Upper lobe of left lung (tissue), 6 donors: ENCODE measurements around the gene SLC26A2. TPM values are rescaled to one million over a fixed set of nuclear protein-coding genes. Genes with fewer than 3 reads are reported as not detected.

Source experiments
- ATAC-seq, 2 donors: fragments of 200-7000 bp; cut with Tn5 transposase; one replicate each; pipeline ENCODE4 v1.9.1; 2022; ENCODE audit warnings: mild to moderate bottlenecking in 2 of 2, moderate library complexity in 2 of 2; ENCODE audit not compliant: low FRiP score in 2 of 2
- DNase-seq, 2 donors: peaks; one replicate each; pipeline ENCODE4 v3.0.0-alpha.2; 2019 to 2020
- H3K27ac ChIP-seq, 4 donors: fragments of 200-600 bp; sonication (generic); one replicate each; pipeline ENCODE4 v1.5.1; 2016 to 2019
- H3K27me3 ChIP-seq, 4 donors: fragments of 200-600 bp; sonication (generic); one replicate each; pipeline ENCODE4 v1.5.1; 2017 to 2019
- H3K36me3 ChIP-seq, 4 donors: fragments of 200-600 bp; sonication (generic); one replicate each; pipeline ENCODE4 v1.5.1; 2016 to 2019
- H3K4me1 ChIP-seq, 4 donors: fragments of 200-600 bp; sonication (generic); one replicate each; pipeline ENCODE4 v1.5.1; 2018 to 2019
- H3K4me3 ChIP-seq, 4 donors: fragments of 200-600 bp; sonication (generic); one replicate each; pipeline ENCODE4 v1.5.1; 2017 to 2019; ENCODE audit warnings: mild to moderate bottlenecking in 2 of 4, moderate library complexity in 1 of 4
- H3K9me3 ChIP-seq, 4 donors: fragments of 200-600 bp; sonication (generic); one replicate each; pipeline ENCODE4 v1.5.1; 2018 to 2019
- CTCF ChIP-seq, 6 experiments: fragments of 450-650 bp in 4 of 6; fragments of 200-600 bp in 2 of 6; sonication (generic) in 2 of 6; IDR thresholded peaks; one replicate each; pipeline ENCODE4 v1.5.1; 2016 to 2019; ENCODE audit warnings: antibody characterized with exemption in 6 of 6
- EP300 ChIP-seq, 4 donors: sonication (generic); formaldehyde crosslinking; IDR thresholded peaks; one replicate each; pipeline ENCODE4 v1.5.1; 2017; ENCODE audit warnings: antibody characterized with exemption in 4 of 4, control low read depth in 2 of 4
- POLR2A ChIP-seq, 4 donors: fragments of 450-650 bp; IDR thresholded peaks; one replicate each; pipeline ENCODE4 v1.5.1; 2016 to 2017; ENCODE audit warnings: antibody characterized with exemption in 4 of 4, mild to moderate bottlenecking in 2 of 4
- POLR2AphosphoS5 ChIP-seq, 2 donors: sonication (generic); formaldehyde crosslinking; IDR thresholded peaks; one replicate each; pipeline ENCODE4 v1.5.1; 2017; ENCODE audit warnings: antibody characterized with exemption in 2 of 2
- WGBS, 2 donors: methylation state at CpG; one replicate each; pipeline ENCODE4 v1.1.5; 2017 to 2018; 5-methylcytosine and 5-hydroxymethylcytosine counted together
- total RNA-seq, 6 donors: library from RNA; depleted of rRNA in 4 of 6; stranded (reverse); fragments of >200 nt in 4 of 6; gene quantifications; one replicate each; pipeline versions ENCODE4 v1.1.0 to v1.2.1, GENCODE V29; 2016 to 2021
- donor health status: DM: no; HTN: no; CAD: no; lungs with moderate emphysema.
- donor health status: DM: no; HTN: yes; CAD: no; lungs with severe emphysema.

Gene SLC26A2
- total RNA-seq, 6 donors from 2014 or later, result 7.3 to 21.6 (median 16.8) TPM

GRCh38 chr5:149995385-149996204 lies 35.0 kb downstream of the SLC26A2 start:
- Histone ChIP-seq H3K4me3 (no peak overlapping the region), H3K36me3 (peaks cover 0 to 20% (median 9%) of the 10 kb centered on the region in 4 donors), H3K27ac (no peak overlapping the region), H3K27me3 (no peaks in the 10 kb centered on the region), H3K9me3 (no peaks in the 10 kb centered on the region), H3K4me1 (peaks cover 6 to 11% (median 8%) of the 10 kb centered on the region in 4 donors)
- TF ChIP-seq POLR2A (IDR thresholded peaks at IDR 0.05), result no peak
- TF ChIP-seq POLR2AphosphoS5 (IDR thresholded peaks at IDR 0.05), result no peak
- no peak for TF ChIP-seq CTCF (IDR thresholded peaks at IDR 0.05)
- TF ChIP-seq EP300 (IDR thresholded peaks at IDR 0.05), result no peak
- no peak for DNase-seq
- WGBS, 2 donors, result 93 to 94% methylated on average over 14 of the region's 14 CpGs
- no peak for ATAC-seq

- H3K4me3 ChIP-seq, result no peak overlapping the region
- DNase-seq (no peak), ATAC-seq (no peak)
- H3K27me3 ChIP-seq, result no peaks in the 10 kb centered on the region
- H3K36me3 ChIP-seq, result peaks cover 0 to 20% (median 9%) of the 10 kb centered on the region in 4 donors
- TF ChIP-seq CTCF (IDR thresholded peaks at IDR 0.05) (no peak), POLR2A (IDR thresholded peaks at IDR 0.05) (no peak), EP300 (IDR thresholded peaks at IDR 0.05) (no peak), POLR2AphosphoS5 (IDR thresholded peaks at IDR 0.05) (no peak)
- H3K27ac ChIP-seq, result no peak overlapping the region
- H3K9me3 ChIP-seq, result no peaks in the 10 kb centered on the region
- peaks cover 6 to 13% (median 8%) of the 10 kb centered on the region in 4 donors for H3K4me1 ChIP-seq
- WGBS, 2 donors, result 75 to 80% methylated on average over 6 of the region's 6 CpGs
These were observed 35.8 kb downstream of the SLC26A2 start for GRCh38 chr5:149996205-149996890.

- TF ChIP-seq POLR2A (IDR thresholded peaks at IDR 0.05) (no peak), POLR2AphosphoS5 (IDR thresholded peaks at IDR 0.05) (no peak), CTCF (IDR thresholded peaks at IDR 0.05) (no peak), EP300 (IDR thresholded peaks at IDR 0.05) (no peak)
- Histone ChIP-seq H3K36me3 (peaks cover 0 to 20% (median 9%) of the 10 kb centered on the region in 4 donors), H3K27me3 (no peaks in the 10 kb centered on the region), H3K9me3 (no peaks in the 10 kb centered on the region), H3K4me3 (no peak overlapping the region), H3K27ac (no peak overlapping the region), H3K4me1 (peaks cover 23 to 32% (median 25%) of the 10 kb centered on the region in 4 donors)
- 96 to 98% methylated on average over 3 of the region's 3 CpGs for WGBS, 2 donors
- DNase-seq, result no peak
- ATAC-seq, result no peak
These were observed 37.7 kb downstream of the SLC26A2 start for GRCh38 chr5:149998281-149998680.

- TF ChIP-seq EP300 (IDR thresholded peaks at IDR 0.05) (no peak), POLR2A (IDR thresholded peaks at IDR 0.05) (no peak), CTCF (IDR thresholded peaks at IDR 0.05) (no peak), POLR2AphosphoS5 (IDR thresholded peaks at IDR 0.05) (no peak)
- no peaks in the 10 kb centered on the region for H3K27me3 ChIP-seq
- peak overlapping the region in 2 of 4 donors; percentile 80 to 82 for H3K4me3 ChIP-seq
- H3K9me3 ChIP-seq, result no peaks in the 10 kb centered on the region
- H3K36me3 ChIP-seq, result peaks cover 0 to 16% (median 8%) of the 10 kb centered on the region in 4 donors
- ATAC-seq, result no peak
- peaks cover 23 to 37% (median 27%) of the 10 kb centered on the region in 4 donors for H3K4me1 ChIP-seq
- no peak for DNase-seq
- WGBS, 2 donors, result 83 to 88% methylated on average over 3 of the region's 3 CpGs
- peak overlapping the region in 3 of 4 donors; percentile 94 to 97 (median 96) for H3K27ac ChIP-seq
These were observed 38.8 kb downstream of the SLC26A2 start for GRCh38 chr5:149999359-149999758.
